Esophagus muscularis mucosa (tissue), 4 donors: ENCODE measurements around the gene XPNPEP1. TPM values are rescaled to one million over a fixed set of nuclear protein-coding genes. Genes with fewer than 3 reads are reported as not detected.

Experiments
- DNase-seq: peaks from one replicate; pipeline ENCODE4 v3.0.0-alpha.2; 2017; ENCODE audit errors: extremely low spot score
- H3K27ac ChIP-seq, 4 donors: fragments of 200-600 bp; sonication (generic); replicated peaks in 1 of 4; 1 replicate in 3 of 4; 2 replicates in 1 of 4; pipeline ENCODE4 v1.5.1; 2016 to 2019; ENCODE audit warnings: mild to moderate bottlenecking in 1 of 4
- H3K27me3 ChIP-seq, 4 donors: fragments of 200-600 bp; sonication (generic); one replicate each; pipeline versions ENCODE4 v1.5.1 to v1.6.0; 2016 to 2019
- H3K36me3 ChIP-seq, 4 donors: fragments of 200-600 bp; sonication (generic); one replicate each; pipeline ENCODE4 v1.5.1; 2016 to 2019
- H3K4me1 ChIP-seq, 4 donors: fragments of 200-600 bp; sonication (generic); one replicate each; pipeline ENCODE4 v1.5.1; 2016 to 2019
- H3K4me3 ChIP-seq, 4 donors: fragments of 200-600 bp; sonication (generic); 1 replicate in 2 of 4; 2 replicates in 2 of 4; pipeline ENCODE4 v1.5.1; 2016 to 2019; ENCODE audit warnings: mild to moderate bottlenecking in 4 of 4, moderate library complexity in 1 of 4
- H3K9me3 ChIP-seq, 4 donors: fragments of 200-600 bp; sonication (generic); 1 replicate in 3 of 4; 2 replicates in 1 of 4; pipeline ENCODE4 v1.5.1; 2016 to 2019
- EP300 ChIP-seq: sonication (generic); formaldehyde crosslinking; IDR thresholded peaks from one replicate; pipeline ENCODE4 v1.6.1; 2017; ENCODE audit warnings: antibody characterized with exemption
- POLR2A ChIP-seq: fragments of 450-650 bp; IDR thresholded peaks from one replicate; pipeline ENCODE4 v1.6.1; 2017; ENCODE audit warnings: antibody characterized with exemption, moderate library complexity, mild to moderate bottlenecking, low read depth
- POLR2AphosphoS5 ChIP-seq, 2 donors: sonication (generic); formaldehyde crosslinking; IDR thresholded peaks; one replicate each; pipeline ENCODE4 v1.6.1; 2017; ENCODE audit warnings: antibody characterized with exemption in 2 of 2
- WGBS: methylation state at CpG from one replicate; pipeline ENCODE4 v1.1.5; 2018; 5-methylcytosine and 5-hydroxymethylcytosine counted together
- intact Hi-C: fragments of 100-400 bp; cut with DNase I; formaldehyde crosslinking; loops from one replicate; pipeline ENCODE4 v1.15.1; 2023
- total RNA-seq, 4 donors: library from RNA; depleted of rRNA; stranded (reverse); fragments of >200 nt; gene quantifications; one replicate each; pipeline versions ENCODE4 v1.1.0 to v1.2.1, GENCODE V29; 2016
- TF ChIP-seq, protein P1 (sequence below), 3 experiments: fragments of 200-600 bp in 2 of 3; fragments of 450-650 bp in 1 of 3; sonication (generic) in 2 of 3; IDR thresholded peaks; one replicate each; pipeline ENCODE4 v1.5.1; 2017 to 2019; ENCODE audit warnings: antibody characterized with exemption in 3 of 3, mild to moderate bottlenecking in 2 of 3, moderate library complexity in 1 of 3

Gene XPNPEP1
- 10 to 100 TPM; 43.2 to 61.9 (median 48.8) TPM for total RNA-seq

DNA sequence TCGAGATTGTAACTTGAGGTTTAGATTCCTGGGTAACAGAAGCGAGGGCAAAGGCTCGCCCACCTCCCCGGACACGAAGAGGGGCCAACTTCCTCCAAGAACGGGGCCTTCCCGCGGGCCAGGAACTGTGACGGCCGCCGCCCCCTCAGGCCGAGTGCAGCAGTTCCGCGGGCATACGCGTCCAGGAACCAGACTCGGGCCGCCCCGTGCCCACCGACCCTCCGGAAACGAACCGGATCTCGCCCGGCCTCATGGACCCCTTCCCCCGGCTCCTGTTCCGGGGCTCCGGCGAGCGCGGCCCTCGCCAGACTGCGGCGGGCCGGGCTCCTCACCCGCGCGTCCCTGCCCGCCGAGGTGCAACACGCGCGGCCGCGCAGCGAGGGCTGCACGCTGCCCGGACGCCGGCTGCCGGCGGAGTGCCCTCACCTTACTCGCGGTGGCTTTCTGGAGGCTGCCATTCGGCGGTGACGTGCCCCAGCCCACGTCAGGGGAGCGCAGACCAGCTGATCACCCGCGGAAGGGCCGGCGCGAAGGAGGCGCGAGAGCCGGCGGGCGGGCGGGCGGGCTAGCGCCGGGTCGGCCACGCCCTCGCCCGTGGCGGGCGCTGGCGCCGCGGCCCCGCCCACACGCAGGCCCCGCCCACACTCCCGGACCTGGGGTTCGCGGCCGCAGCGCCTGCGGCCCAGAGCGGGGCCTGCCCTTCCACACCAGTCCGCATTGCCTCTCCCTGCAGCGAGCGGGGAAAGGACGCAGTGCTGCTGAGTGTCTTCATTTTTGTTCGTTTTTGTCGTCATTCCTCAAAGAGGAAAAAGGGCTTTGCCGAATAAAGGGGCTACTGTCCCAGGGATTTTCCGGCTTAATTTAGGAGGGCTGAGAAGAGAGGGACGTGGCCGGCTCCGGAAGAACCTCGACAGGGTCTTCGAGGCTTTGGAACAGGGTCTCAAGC, at the start of gene XPNPEP1:
Gene XPNPEP1 (minus strand): TSS at position 536 of the 946 bp plus-strand sequence. CDS start 78 bp downstream, at position 458.
- 7% methylated on average over 35 of the region's 105 CpGs for WGBS
- intact Hi-C loops: loop anchor here (5.0 kb wide), 2 partner anchors 36 to 84 kb away; partner anchors contain the start of gene ADD3

DNA sequence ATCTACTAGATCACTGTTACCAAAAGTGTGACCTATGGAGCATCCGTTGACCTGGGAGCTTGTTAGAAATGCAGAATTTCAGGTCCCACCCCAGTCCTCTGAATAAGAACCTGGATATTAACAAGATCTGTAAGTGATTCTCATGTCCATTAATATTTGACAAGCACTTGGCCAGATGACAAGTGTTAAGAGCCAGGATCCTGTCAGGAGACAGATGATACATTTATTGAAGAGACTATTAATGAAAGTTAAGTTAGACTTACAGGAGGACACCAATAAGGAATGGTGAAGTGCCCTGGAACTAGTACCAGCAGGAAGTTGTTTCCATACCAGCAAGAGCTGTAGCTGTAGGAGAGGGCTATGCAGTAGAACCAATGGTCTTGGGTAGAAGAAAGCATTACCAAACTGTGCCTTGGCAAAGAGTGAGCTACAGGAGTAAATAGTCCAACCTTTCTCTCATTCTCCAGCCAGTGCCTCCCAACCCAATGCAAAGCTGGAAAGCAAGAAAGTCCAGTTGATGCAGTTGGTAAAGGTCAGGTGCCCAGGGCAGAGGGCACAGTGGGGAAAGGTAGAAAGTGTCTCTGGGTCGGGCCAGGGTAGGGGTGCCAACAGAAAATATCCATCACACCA, 49.2 kb upstream of the XPNPEP1 start:
- TF ChIP-seq EP300 (no peak), POLR2AphosphoS5 (IDR thresholded peaks at IDR 0.05) (no peak), POLR2A (no peak)
- TF ChIP-seq, protein P1, sequence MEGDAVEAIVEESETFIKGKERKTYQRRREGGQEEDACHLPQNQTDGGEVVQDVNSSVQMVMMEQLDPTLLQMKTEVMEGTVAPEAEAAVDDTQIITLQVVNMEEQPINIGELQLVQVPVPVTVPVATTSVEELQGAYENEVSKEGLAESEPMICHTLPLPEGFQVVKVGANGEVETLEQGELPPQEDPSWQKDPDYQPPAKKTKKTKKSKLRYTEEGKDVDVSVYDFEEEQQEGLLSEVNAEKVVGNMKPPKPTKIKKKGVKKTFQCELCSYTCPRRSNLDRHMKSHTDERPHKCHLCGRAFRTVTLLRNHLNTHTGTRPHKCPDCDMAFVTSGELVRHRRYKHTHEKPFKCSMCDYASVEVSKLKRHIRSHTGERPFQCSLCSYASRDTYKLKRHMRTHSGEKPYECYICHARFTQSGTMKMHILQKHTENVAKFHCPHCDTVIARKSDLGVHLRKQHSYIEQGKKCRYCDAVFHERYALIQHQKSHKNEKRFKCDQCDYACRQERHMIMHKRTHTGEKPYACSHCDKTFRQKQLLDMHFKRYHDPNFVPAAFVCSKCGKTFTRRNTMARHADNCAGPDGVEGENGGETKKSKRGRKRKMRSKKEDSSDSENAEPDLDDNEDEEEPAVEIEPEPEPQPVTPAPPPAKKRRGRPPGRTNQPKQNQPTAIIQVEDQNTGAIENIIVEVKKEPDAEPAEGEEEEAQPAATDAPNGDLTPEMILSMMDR (IDR thresholded peaks at IDR 0.05): no peak
- peaks cover 6 to 12% (median 9%) of the 10 kb centered on the region in 4 donors for H3K4me1 ChIP-seq
- 97% methylated on average over 2 of the region's 2 CpGs for WGBS

More for the DNA sequence above, at the start of gene XPNPEP1:
- peak; percentile 61 for TF ChIP-seq POLR2A
- no peak for TF ChIP-seq EP300
- TF ChIP-seq, protein P1 (IDR thresholded peaks at IDR 0.05): no peak
- peak; percentile 95 to 96 for TF ChIP-seq POLR2AphosphoS5 (IDR thresholded peaks at IDR 0.05)
- Histone ChIP-seq H3K27me3 (no peaks in the 10 kb centered on the region), H3K4me1 (peaks cover 12 to 34% (median 28%) of the 10 kb centered on the region in 4 donors), H3K36me3 (no peaks in the 10 kb centered on the region), H3K27ac (peak within 1 kb of the TSS; percentile 95 to 97 (median 96)), H3K9me3 (no peaks in the 10 kb centered on the region), H3K4me3 (peak within 1 kb of the TSS; percentile 93 to 98 (median 95))
- DNase-seq: no peak

DNA sequence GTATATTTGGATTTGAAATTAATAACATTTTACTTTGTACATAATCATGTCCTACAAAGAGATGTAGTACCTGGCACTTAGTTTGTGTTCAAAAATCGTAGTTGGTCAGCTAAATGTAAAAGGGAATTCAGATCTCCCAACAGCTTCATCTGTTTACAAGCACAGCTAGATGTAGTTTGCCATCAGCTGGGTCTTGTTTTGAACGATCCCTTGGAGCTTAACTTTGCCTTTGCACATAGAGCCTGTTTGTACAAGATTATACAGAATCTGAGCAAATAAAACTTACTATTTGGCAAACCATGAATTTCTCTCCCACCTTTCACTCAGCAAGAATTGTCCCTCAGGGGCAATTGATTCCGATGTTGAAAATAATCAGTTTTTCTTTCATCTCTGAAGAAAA, 48.3 kb upstream of the XPNPEP1 start:
- WGBS: 86% methylated on average over 3 of the region's 3 CpGs
- Histone ChIP-seq H3K27ac (no peak overlapping the region), H3K27me3 (no peaks in the 10 kb centered on the region), H3K36me3 (no peaks in the 10 kb centered on the region), H3K4me3 (no peak overlapping the region), H3K4me1 (peaks cover 13 to 19% (median 15%) of the 10 kb centered on the region in 4 donors), H3K9me3 (no peaks in the 10 kb centered on the region)
- intact Hi-C loops: no loop called here
- TF ChIP-seq, protein P1 (IDR thresholded peaks at IDR 0.05): no peak
- no peak for TF ChIP-seq POLR2AphosphoS5 (IDR thresholded peaks at IDR 0.05)
- TF ChIP-seq EP300: no peak
- no peak for TF ChIP-seq POLR2A
- DNase-seq: no peak

More for the DNA sequence above, 49.2 kb upstream of the XPNPEP1 start:
- H3K9me3 ChIP-seq: no peaks in the 10 kb centered on the region
- H3K36me3 ChIP-seq: no peaks in the 10 kb centered on the region
- intact Hi-C loops: no loop called here
- no peak for DNase-seq
- H3K27me3 ChIP-seq: no peaks in the 10 kb centered on the region
- no peak overlapping the region for H3K27ac ChIP-seq
- H3K4me3 ChIP-seq: no peak overlapping the region

GRCh38 chr10:109969760-109970346, 46.5 kb upstream of the XPNPEP1 start:
- H3K9me3 ChIP-seq: no peaks in the 10 kb centered on the region
- H3K4me1 ChIP-seq: peaks cover 23 to 30% (median 28%) of the 10 kb centered on the region in 4 donors
- intact Hi-C loops: no loop called here
- H3K36me3 ChIP-seq: no peaks in the 10 kb centered on the region
- WGBS: 78% methylated on average over 7 of the region's 8 CpGs
- no peak overlapping the region for H3K4me3 ChIP-seq
- TF ChIP-seq EP300: no peak
- no peak for TF ChIP-seq POLR2AphosphoS5 (IDR thresholded peaks at IDR 0.05)
- TF ChIP-seq, protein P1 (IDR thresholded peaks at IDR 0.05): no peak
- TF ChIP-seq POLR2A: no peak
- H3K27me3 ChIP-seq: no peaks in the 10 kb centered on the region
- DNase-seq: no peak
- peak overlapping the region in 2 of 4 donors; percentile 11 to 22 for H3K27ac ChIP-seq
